Rectal smooth muscle tissue (tissue), 1 donor: Measurements from ENCODE around the gene TRIM49C.
"Not testable (repeated sequence)": the region's sequence is repeated elsewhere in the genome, so short reads cannot be mapped to it uniquely, and the experiment has no call there.

ENCODE experiments used
- H3K27ac ChIP-seq: one replicate; pipeline ENCODE4 v1.7.0; 2013; ENCODE audit warnings: low read depth, low read length, inconsistent platforms
- H3K27me3 ChIP-seq: one replicate; pipeline ENCODE4 v1.7.0; 2013; ENCODE audit warnings: low read length; ENCODE audit not compliant: control insufficient read depth, insufficient read depth
- H3K36me3 ChIP-seq: one replicate; pipeline ENCODE4 v1.7.0; 2013; ENCODE audit warnings: low read length; ENCODE audit not compliant: control insufficient read depth, insufficient read depth
- H3K4me1 ChIP-seq: one replicate; pipeline ENCODE4 v1.7.0; 2013; ENCODE audit warnings: low read length; ENCODE audit not compliant: control insufficient read depth, insufficient read depth
- H3K4me3 ChIP-seq: one replicate; pipeline ENCODE4 v1.7.0; 2013; ENCODE audit warnings: low read length
- H3K9ac ChIP-seq: one replicate; pipeline ENCODE4 v1.7.0; 2013; ENCODE audit warnings: low read length

The TRIM49C gene

GRCh38 chr11:90030806-90031205 is at the start of gene TRIM49C:
Gene TRIM49C (plus strand): TSS chr11:90031106. CDS start chr11:90035212, 4,106 bp downstream.
- H3K4me3 ChIP-seq, H3K27me3 ChIP-seq, H3K4me1 ChIP-seq, H3K27ac ChIP-seq, H3K36me3 ChIP-seq, H3K9ac ChIP-seq: not testable (repeated sequence)

- not testable (repeated sequence) for H3K27ac ChIP-seq, H3K36me3 ChIP-seq, H3K4me1 ChIP-seq, H3K9ac ChIP-seq, H3K4me3 ChIP-seq, H3K27me3 ChIP-seq
Measured at GRCh38 chr11:90024184-90024583, 6.7 kb upstream of the TRIM49C start.

GRCh38 chr11:90051591-90052209 is 20.8 kb downstream of the TRIM49C start:
- not testable (repeated sequence) for H3K36me3 ChIP-seq, H3K4me3 ChIP-seq, H3K27ac ChIP-seq, H3K27me3 ChIP-seq, H3K4me1 ChIP-seq, H3K9ac ChIP-seq

DNA sequence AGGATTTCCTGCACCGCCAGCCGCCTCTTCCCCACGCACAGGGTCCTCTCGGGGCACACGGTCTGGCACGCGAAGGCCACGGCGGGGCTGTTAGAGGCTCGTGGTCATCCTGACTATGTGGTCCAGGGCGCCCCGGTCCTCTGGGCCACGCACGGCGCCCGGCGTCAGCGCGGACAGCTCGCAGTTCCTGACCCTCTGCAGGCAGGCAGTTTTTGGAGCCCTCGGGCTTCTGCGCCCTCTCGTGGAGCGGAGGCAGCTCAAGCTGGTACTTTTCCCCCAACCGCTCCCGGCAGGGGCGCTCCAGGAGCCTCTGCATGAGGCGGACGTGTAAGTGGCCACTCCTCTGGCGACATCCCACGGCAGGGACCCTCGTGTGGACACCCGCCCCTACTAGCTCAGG is 21.4 kb downstream of the TRIM49C start:
- H3K27ac ChIP-seq, H3K27me3 ChIP-seq, H3K9ac ChIP-seq, H3K36me3 ChIP-seq, H3K4me1 ChIP-seq, H3K4me3 ChIP-seq: not testable (repeated sequence)

DNA sequence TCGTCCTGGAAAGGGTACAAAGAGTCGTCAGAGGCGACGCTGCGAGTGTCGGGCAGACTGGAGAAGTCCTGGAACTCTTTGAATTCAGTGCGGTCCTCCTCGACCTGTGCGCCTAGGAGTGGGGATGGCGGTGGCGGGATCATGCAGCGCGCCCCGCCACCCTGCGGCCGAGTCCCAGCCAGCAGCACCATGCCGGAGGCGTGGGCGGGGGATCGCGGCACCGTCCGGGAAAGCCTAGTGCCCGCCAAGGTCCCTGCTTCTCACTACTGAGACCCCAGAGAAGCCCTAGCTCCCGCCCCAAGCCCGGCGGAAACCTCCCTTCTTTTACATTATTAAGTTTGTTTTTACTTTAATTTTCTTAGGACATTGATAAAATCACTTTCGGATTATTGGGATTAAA is 22.6 kb downstream of the TRIM49C start:
- not testable (repeated sequence) for H3K27ac ChIP-seq, H3K4me3 ChIP-seq, H3K27me3 ChIP-seq, H3K9ac ChIP-seq, H3K36me3 ChIP-seq, H3K4me1 ChIP-seq

DNA sequence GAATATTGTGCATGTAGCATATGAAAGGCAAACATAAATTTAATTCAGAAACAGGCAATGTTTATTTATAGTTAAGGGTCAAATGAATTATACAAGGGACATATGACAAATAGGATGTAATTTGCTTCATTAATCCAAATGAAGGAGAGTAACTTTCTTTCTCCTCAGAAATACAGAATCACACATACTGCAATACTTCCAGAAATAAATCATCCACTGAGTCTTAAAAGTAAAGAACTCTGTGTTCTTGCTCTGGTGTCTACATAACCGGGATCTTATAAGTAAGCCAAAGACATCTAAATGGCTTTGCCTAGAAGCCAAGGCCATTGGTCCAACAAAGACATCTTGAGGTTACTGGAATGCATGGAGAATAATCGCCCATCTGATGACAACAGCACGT is 54.7 kb downstream of the TRIM49C start, which contains the start of gene UBTFL1:
TSS of gene UBTFL1 (plus strand) at position 301 of the 400 bp plus-strand sequence. CDS start at position 301, 0 bp downstream.
- H3K4me1 ChIP-seq, H3K9ac ChIP-seq, H3K27ac ChIP-seq, H3K36me3 ChIP-seq, H3K27me3 ChIP-seq, H3K4me3 ChIP-seq: not testable (repeated sequence)

GRCh38 chr11:90088731-90089130 is 57.8 kb downstream of the TRIM49C start:
- H3K9ac ChIP-seq, H3K27me3 ChIP-seq, H3K27ac ChIP-seq, H3K36me3 ChIP-seq, H3K4me3 ChIP-seq, H3K4me1 ChIP-seq: not testable (repeated sequence)
